HG03066 (cell line): ENCODE measurements around the gene MAML2.

Experiments used
- ATAC-seq: cut with Tn5 transposase; IDR thresholded peaks from one replicate; pipeline ENCODE4 v1.9.1; 2021; ENCODE audit warnings: low read depth; ENCODE audit not compliant: unreplicated experiment

MAML2 gene

GRCh38 chr11:96026310-96026709 is 316.7 kb downstream of the MAML2 start:
- no peak for ATAC-seq

GRCh38 chr11:96024666-96025065 is 318.3 kb downstream of the MAML2 start:
- ATAC-seq = no peak

GRCh38 chr11:96023275-96023674 is 319.7 kb downstream of the MAML2 start:
- ATAC-seq = no peak

GRCh38 chr11:96021901-96022650 is 320.9 kb downstream of the MAML2 start:
- no peak for ATAC-seq

- ATAC-seq = no peak
Measured at GRCh38 chr11:96019810-96020747, 322.9 kb downstream of the MAML2 start.

- ATAC-seq = no peak
Measured at GRCh38 chr11:96019281-96019680, 323.7 kb downstream of the MAML2 start.

- no peak for ATAC-seq
Measured at GRCh38 chr11:96017856-96018255, 325.1 kb downstream of the MAML2 start.

- no peak for ATAC-seq
Measured at GRCh38 chr11:96016978-96017502, 326.0 kb downstream of the MAML2 start.

- no peak for ATAC-seq
Measured at GRCh38 chr11:96015906-96016565, 327.0 kb downstream of the MAML2 start.

- ATAC-seq = no peak
Measured at GRCh38 chr11:96014217-96014616, 328.8 kb downstream of the MAML2 start.

- no peak for ATAC-seq
Measured at GRCh38 chr11:96013461-96014213, 329.4 kb downstream of the MAML2 start.

GRCh38 chr11:96012086-96012824 is 330.7 kb downstream of the MAML2 start:
- ATAC-seq = peak; percentile 84

- no peak for ATAC-seq
Measured at GRCh38 chr11:96010683-96011082, 332.3 kb downstream of the MAML2 start.

- ATAC-seq = no peak
Measured at GRCh38 chr11:96008161-96008720, 334.8 kb downstream of the MAML2 start.

- ATAC-seq = no peak
Measured at GRCh38 chr11:96006037-96006436, 337.0 kb downstream of the MAML2 start.

GRCh38 chr11:96004862-96005261 is 338.1 kb downstream of the MAML2 start:
- ATAC-seq = no peak

GRCh38 chr11:96002754-96003290 is 340.2 kb downstream of the MAML2 start:
- no peak for ATAC-seq

- no peak for ATAC-seq
Measured at GRCh38 chr11:96002339-96002738, 340.7 kb downstream of the MAML2 start.

- no peak for ATAC-seq
Measured at GRCh38 chr11:96001037-96001436, 342.0 kb downstream of the MAML2 start.
